GM18498 (cell line): ENCODE data around the gene FARP1.

ENCODE experiments used
- ATAC-seq: cut with Tn5 transposase; IDR thresholded peaks from one replicate; pipeline ENCODE4 v1.9.1; 2021; ENCODE audit warnings: mild to moderate bottlenecking, moderate library complexity; ENCODE audit not compliant: unreplicated experiment

The FARP1 gene

DNA sequence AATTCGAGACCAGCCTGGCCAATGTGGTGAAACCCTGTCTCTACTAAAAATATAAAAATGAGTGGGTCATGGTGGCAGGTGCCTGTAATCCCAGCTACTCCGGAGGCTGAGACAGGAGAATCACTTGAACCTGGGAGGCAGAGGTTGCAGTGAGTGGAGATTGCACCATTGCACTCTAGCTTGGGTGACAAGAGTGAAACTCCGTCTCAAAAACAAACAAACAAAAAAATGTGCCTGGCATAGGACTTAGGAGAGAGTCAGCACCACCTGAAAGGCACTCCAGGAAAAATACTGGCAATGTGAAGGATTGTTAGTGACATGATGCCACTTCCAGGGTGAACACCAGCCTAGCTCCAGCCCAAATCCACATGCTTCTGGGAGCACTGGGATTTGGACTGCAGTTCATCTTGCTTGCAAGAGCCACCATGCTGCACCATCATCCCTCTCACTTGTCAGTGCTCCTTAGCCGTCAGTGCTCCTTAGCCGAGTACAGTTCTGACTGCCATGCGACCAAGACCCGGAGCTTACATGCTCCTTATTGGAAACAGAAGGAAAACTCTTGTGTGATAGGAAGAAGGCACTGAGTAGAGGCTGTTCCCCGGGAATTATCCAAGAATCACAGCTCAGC, 179.3 kb downstream of the FARP1 start:
- ATAC-seq, result no peak

DNA sequence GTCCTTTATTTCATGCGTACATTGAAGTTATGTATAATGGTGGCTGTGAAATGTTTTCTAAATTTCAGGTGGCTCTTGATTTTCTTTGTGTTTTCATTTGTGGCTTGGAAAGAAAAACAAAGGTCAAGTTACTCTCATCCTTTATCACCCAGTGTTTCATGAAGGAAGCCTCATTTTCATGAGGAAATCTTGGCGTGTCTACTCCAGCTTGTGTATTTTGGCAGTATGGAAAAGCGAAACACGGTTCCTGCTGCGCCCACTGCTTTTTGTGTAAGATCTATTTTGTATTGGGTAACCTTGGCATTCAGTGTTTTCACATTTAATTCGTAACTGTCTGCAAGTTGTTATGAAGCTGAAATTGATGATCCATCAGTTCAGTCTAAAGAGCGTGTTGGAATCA, 181.2 kb downstream of the FARP1 start:
- no peak for ATAC-seq

- no peak for ATAC-seq
Observed at GRCh38 chr13:98325724-98326123, 182.8 kb downstream of the FARP1 start.

- no peak for ATAC-seq
Observed at GRCh38 chr13:98326291-98326690, 183.4 kb downstream of the FARP1 start.

DNA sequence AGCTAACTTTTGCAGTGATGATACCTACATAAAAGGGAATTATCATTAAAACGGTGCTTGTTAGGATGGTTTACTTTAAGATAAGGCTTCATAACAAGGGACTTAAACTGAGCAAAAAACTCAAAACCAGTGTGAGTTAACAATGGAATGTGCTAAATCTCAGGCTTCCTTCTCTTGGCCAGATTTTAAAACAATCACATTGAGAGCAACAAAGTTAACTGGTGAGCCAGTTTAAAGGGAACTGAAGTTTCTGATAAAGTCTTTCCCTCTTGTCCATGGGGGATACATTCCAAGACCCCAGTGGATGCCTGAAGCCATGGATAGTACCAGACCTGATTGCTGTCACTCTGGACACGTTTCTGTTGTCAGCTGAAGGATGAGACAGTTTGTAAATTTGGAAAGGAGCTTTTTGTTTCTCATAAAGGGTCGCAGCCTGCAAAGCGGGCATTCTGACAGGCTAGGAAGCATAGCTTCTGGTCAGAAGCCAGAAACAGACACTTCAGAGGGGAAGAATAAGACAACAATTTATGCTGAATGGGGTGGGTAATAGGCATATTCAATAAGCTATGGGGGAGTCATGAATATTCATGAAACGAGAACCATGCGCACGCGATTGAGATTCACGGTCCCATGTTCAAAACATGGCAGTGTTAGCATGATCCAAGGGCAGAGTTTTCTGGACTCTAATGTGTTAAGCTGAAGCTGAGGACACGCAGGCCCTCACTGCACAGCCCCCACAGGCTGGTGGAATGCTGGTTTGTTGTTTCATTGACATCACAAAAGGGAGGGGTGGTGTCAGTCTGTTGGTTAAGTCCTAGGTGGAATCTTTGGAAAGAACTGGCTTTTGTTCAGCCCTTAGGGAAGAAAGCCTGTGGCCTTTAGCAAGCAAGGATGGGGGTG, 184.7 kb downstream of the FARP1 start:
- no peak for ATAC-seq

- no peak for ATAC-seq
Observed at GRCh38 chr13:98328511-98328910, 185.6 kb downstream of the FARP1 start.

GRCh38 chr13:98332222-98332621, 189.3 kb downstream of the FARP1 start:
- ATAC-seq, result no peak

DNA sequence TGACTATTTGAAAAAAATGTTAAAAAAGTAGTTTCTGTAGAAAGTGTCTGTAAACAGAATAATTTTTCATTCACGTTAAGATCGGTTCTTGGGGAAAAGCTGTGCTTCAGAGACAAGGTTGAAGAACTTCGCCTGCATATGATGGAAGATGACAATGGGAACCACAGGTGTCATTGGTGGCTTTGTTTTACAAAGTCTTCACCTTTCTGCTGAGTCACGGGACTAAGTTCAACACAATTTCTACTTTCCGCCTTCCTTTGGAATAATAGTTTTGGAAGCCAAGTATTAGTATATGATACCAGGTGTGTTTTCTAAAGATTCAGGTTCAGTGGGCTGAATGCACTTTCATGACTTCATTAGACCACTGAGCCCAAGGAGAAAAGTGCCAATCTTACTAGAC, 189.8 kb downstream of the FARP1 start:
- no peak for ATAC-seq

DNA sequence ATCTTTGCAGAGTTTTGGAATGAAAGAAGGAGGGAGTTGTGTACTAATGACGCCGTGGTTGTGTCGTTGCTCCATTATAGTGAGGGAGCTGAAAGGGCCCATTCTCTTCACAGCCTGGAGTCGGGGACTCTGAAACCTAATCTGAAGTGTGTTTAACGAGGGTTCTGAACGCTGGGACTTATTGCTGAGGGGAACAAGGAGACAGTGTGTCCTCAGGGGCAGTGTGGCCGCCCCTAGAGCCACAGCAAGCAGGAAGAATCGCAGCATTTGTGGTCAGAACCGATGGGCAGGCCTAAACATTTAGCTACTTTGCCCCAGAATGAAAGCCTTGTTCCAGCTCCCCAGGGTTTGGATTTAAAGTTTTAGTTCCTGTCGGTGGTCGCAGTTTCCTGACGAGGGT, 190.6 kb downstream of the FARP1 start:
- ATAC-seq, result no peak

GRCh38 chr13:98334620-98335205, 191.8 kb downstream of the FARP1 start:
- ATAC-seq, result no peak

GRCh38 chr13:98335721-98336120, 192.8 kb downstream of the FARP1 start:
- no peak for ATAC-seq

DNA sequence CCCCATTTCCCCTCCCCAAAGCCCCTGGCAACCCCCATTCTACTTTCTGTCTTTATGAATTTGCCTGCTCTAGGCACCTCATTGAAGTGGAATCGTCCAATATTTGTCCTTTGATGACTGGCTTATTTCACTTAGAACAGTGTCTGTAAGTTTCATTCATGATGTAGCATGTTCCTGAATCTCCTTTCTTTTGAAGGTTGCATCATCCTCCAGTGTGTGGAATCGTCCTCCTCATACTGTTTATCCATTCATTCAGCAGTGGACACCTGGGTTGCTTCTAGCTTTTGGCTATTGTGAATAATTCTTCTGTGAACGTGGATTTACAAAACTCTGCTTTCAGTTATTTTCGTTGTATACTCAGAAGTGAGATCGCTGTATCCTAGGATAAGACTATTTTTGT, 195.4 kb downstream of the FARP1 start:
- no peak for ATAC-seq

DNA sequence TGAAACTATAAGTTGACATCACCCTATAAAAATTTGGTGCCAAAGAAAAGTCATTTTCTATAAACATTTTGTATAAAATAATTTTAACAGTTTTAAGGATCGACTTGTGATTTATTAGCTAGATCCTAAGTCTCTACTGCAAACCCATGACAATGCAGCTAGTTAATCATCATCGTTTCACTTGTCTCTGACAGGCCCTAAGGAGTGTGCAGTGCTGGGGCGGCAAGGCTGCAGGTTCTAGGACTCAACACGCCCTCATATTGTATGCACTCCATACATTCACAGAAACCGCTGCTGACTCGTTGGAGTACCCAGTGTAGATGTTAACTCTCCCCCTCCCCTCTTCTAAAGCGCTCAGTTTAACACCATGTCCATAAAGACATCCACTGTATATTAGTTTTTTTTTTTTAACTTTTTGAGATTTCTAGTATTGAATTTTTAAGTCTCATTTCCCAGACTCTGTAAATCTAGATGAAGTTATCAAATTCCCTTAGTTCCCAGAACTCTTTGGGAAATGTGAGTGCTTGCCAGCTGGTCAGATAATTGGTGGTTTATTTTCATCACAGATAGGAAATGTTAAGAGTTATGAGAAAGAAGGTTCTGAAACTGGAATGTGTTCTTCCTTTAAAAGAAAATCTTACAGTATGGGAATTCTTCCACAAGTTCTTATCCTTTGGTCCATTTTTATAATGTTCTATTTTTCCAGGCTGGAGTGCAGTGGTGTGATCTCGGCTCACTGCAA, 197.0 kb downstream of the FARP1 start:
- no peak for ATAC-seq

DNA sequence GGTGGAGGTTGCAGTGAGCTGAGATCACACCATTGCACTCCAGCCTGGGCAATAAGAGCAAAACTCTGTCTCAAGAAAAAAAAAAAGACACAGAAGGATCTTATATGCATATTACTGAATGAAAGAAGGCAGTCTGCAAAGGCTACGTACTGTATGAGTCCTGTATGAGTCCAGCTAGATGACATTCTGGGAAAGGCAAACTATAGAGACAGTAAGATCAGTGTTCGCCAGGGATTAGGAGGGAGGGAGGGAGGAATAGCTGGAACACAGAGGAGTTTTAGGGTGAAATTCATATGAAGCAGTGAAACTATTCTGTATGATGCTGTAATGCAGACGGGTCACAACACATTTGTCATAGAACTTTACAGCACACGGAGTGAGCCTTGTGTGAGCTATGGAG, 200.1 kb downstream of the FARP1 start:
- no peak for ATAC-seq

DNA sequence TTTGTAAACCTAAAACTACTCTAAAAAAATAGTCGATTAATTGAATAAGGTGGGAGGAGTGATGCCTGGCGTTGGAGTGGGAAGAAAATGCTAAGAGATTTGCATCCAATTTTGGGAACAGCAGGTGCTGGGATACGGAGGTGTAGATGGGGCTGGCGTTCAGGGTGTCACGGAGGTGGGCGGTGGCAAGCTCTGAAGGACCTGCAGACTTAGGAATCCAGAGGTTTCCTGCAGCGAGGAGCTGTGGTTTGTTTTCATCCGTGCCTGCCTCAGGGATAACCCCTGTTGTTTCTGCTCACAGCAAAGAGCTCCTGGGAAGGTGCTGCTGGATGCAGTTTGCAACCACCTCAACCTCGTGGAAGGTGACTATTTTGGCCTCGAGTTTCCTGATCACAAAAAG, 200.6 kb downstream of the FARP1 start:
- no peak for ATAC-seq

DNA sequence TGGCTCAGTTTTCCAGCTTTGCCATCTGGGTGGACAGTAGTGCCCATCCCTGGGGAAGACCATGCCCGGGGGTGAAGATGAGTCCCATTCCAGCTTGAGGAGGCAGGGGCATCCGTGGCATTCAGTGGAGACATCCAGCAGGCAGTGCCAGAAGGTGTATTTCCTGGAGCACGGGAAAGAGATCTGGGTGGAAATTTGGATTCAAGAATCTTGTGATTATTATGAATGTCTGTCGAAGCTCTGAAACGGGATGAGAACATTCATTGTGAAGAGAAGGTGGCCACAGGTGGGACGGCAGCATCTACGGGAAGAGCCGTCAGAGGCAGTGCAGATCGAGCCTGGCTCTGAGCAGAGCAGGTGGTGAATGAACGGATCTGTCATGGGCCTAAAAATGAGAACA, 201.5 kb downstream of the FARP1 start:
- no peak for ATAC-seq

DNA sequence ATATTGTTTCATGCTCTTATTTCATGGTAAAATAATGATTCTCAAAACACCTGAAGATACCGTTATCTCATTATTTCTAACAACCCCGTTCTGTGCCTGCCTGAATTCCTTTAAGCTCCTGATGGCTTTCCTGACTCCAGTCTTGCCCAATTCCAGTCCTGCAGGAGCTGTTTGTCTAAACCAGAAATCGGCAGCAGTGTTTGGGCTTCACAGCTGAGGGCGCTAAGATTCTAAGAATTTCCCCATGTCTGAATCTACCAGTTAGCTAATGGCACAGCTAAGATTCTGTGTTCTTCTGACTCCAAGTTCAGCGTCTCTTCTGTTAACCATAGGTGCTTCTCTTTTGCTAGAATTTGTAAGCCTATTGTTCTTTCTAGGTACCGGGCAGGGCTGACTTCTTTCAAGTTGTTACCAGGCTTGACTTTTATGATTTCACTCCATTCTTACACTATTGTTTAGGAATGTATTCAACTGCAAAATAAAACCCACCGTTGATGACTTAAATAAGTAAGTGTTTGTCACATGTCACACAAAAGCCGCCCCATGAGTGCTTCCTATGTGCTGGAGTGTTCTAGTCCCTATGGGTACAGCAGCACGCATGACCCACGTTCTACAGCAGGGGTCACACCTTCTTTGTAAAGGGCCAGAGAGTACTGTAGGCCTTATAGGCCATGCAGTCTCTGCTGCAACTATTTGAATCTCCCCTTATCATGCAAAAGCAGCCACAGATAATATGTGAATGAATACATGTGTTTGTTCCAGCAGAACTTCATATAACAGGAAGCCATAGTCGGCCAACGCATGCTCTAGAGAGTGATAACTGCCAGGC, 202.4 kb downstream of the FARP1 start:
- ATAC-seq, result no peak

DNA sequence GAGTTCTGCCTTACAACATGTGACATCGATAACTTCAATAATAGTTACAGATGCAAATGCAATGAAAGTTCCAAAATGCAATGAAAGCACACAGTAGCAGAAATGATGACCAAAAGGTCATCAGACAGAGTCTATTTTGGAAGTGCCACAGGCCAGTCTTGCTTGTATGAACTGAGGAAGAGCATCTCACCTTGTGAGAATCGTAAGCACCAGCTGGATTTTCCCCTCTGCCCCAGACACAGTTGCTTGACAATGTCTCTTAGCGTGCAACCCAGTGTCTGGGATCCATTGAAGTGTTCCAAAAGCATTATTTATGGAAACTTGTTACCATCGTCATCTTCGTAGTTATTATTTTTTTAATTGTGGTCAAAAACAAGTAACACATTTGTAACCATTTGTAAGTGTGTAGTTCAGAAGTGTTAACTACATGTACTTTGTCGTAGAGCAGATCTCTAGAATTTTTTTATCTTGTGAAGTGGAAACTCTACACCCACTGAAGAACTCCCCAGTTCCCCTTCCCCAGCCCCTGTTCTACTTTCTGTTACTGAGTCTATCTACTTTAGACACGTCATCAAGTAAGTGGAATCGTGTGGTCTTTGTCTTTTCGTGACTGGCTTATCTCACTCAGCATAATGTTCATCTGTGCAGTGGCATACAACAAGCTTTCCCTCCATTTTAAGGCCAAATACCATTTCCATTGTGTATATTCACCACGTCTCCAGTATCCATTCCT, 204.2 kb downstream of the FARP1 start:
- no peak for ATAC-seq

DNA sequence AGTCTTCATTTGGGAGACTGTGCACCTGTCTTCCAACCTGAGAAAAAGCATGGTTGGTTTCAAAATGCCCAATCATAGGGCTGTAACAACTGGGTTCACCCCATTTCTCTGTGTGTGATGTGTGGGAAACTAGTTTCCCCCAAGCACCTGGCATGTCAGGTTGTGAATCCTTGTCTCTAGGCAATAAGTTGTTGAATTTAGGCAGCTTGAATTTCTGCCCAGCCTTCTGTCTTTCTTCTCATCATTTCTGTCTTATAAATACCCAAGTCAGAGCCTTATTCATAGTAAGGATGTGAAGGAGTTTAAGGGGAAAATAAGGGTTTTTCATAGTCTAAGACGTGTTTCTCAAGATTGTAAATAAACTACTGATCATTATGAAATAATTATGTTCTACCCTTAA, 204.9 kb downstream of the FARP1 start:
- ATAC-seq, result no peak
